T-helper 2 cell (primary cell): ENCODE measurements around the gene AQP2.
"Not testable (repeated sequence)": the region's sequence is repeated elsewhere in the genome, so short reads cannot be mapped to it uniquely, and the experiment has no call there.

Experiments used
- DNase-seq, 5 experiments: peaks; one replicate each; pipeline versions ENCODE4 v3.0.0 to v3.0.0-alpha.2; 2012 to 2022

Gene AQP2

GRCh38 chr12:49987625-49988303 is 37.2 kb downstream of the AQP2 start:
- no peak for DNase-seq

GRCh38 chr12:49989400-49989799 is 38.9 kb downstream of the AQP2 start:
- DNase-seq: not testable (repeated sequence)

- no peak for DNase-seq
Measured at GRCh38 chr12:49990273-49990672, 39.7 kb downstream of the AQP2 start.

GRCh38 chr12:49998453-49998852 is 47.9 kb downstream of the AQP2 start:
- no peak for DNase-seq

GRCh38 chr12:50003595-50003994 is 53.1 kb downstream of the AQP2 start:
- DNase-seq: no peak

- no peak for DNase-seq
Measured at GRCh38 chr12:50004696-50005095, 54.2 kb downstream of the AQP2 start.

- DNase-seq: no peak
Measured at GRCh38 chr12:50005175-50005574, 54.6 kb downstream of the AQP2 start.

GRCh38 chr12:50006280-50006679 is 55.7 kb downstream of the AQP2 start:
- no peak for DNase-seq

- no peak for DNase-seq
Measured at GRCh38 chr12:50006754-50007442, 56.4 kb downstream of the AQP2 start.
